HG03558 (cell line): ENCODE results near the gene RNU1-4.
"Not testable (repeated sequence)": the region's sequence is repeated elsewhere in the genome, so short reads cannot be mapped to it uniquely, and the experiment has no call there.

Experiments
- ATAC-seq: cut with Tn5 transposase; IDR thresholded peaks from one replicate; pipeline ENCODE4 v1.9.1; 2021; ENCODE audit warnings: moderate number of reproducible peaks; ENCODE audit not compliant: unreplicated experiment; ENCODE audit errors: extremely low read depth

RNU1-4 gene

GRCh38 chr1:16764820-16765655, 24.7 kb downstream of the RNU1-4 start:
- ATAC-seq: not testable (repeated sequence)

- not testable (repeated sequence) for ATAC-seq
Measured at GRCh38 chr1:16765731-16766605, 25.7 kb downstream of the RNU1-4 start.

DNA sequence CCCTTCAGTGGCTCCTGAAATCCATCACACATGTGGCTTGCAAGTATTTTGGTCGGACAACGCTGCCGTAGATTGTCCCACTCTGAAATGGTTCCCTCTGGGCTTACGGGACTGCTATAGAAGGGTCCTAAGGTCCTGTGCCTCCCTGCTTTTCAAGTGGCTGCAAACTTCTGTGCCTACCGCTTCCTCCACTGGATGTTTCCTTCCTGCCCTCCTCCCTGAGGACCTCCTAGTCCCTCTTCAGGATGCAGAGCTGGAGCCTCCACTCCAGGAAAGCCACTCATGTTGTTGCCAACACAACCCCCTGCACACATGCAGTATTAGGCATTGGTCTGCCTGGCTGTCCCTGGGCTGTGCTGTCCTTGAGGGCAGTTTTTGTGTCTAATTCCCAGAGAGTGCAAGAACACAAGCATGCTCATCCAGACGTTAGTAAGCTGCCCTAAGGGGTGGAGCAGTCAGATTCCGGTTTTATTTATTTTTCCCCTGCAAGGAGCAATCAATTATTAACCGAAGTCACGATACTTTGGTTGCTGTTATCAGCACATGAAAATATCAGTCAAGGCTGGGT, 26.5 kb downstream of the RNU1-4 start:
- not testable (repeated sequence) for ATAC-seq

DNA sequence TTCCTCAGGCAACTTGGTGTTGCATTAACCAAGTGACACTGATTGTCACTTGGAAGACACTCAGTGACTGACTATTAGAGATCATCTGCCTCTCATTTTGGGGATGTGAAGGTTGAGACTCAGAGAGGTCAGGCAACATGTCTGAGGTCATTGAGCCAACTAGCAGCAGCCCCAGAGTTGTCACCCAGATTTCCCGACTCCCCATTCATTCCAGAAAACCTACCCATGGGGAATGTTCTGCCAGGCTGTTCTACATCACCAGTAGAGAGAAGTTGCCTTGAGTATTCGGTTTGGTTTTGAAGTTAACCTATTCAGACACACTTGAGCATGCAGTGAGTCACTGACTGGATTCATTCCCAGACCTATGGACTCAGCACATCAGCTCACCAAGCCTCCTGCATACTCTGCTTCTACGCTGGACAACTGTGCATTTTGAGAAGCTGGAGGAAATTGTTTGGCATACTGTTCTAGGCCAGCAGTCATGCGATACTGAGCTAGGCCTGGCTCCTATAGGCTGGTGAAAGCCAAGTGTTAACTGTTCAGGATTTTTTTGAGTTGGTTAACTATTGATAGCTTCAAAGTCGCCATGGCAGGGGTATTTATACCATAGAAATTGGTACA, 29.9 kb downstream of the RNU1-4 start:
- not testable (repeated sequence) for ATAC-seq

- not testable (repeated sequence) for ATAC-seq
Measured at GRCh38 chr1:16770896-16771446, 30.7 kb downstream of the RNU1-4 start.

DNA sequence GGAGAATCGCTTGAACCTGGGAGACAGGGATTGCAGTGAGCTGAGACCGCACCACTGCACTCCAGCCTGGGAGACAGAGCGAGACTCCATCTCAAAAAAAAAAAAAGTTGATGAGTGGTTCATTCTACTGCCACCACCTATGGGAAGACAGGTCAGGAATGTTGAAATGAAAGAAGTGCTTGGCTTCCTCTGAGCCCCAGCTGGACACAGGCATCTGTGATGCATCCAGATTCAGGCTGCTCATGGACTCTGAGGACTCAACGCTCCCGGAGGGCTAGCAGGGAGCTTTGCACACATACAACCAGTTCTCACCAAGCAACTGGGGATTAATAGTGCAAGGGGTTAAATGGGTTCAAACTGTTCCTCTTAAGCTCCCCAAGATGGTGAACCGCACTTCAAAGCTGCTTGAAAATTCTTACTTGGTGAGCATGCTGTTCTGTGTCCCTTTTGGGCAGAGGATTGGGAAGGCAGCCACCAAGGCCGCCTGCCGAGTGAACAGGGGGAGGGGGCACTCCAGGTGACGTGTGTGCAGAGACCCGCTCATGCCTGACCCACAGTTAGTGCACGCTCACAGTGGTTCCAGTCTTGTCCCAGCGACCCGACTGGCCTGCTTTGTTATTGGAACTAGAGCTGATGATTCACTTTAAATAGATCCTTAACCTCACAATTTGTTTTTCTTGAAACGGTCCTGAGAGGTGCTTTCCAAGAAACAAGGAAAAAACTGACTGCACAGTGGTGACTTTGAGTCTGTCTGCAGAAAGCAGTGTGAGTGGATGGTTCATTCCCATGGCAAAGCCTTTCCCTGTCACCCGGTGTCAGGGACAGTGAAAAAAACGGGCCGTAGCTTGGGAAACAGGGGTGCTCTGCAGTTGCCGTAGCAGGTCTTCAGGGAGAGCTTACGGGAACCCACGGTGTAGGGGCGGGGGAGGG, 32.2 kb downstream of the RNU1-4 start:
- not testable (repeated sequence) for ATAC-seq

GRCh38 chr1:16773205-16773596, 32.9 kb downstream of the RNU1-4 start:
- ATAC-seq: not testable (repeated sequence)

DNA sequence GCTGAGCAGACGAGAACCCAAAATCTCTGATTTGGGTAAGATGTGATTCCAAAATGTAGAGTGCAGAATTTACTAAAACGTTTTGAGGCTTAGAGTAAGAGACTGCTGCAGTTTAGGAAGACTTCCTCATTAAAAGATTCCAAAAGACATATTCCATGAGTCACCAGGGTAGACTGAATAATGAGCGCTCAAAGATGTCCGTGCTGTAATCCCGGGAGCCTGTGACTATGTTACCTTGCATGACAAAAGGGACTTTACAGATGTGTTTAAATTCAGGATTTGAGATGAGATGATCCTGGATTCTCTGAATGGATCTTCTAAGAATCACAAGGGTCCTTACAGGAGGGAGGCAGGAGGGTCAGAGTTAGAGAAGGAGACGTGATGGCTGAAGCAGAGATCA, 33.4 kb downstream of the RNU1-4 start:
- ATAC-seq: not testable (repeated sequence)

GRCh38 chr1:16774773-16775172, 34.5 kb downstream of the RNU1-4 start:
- not testable (repeated sequence) for ATAC-seq

DNA sequence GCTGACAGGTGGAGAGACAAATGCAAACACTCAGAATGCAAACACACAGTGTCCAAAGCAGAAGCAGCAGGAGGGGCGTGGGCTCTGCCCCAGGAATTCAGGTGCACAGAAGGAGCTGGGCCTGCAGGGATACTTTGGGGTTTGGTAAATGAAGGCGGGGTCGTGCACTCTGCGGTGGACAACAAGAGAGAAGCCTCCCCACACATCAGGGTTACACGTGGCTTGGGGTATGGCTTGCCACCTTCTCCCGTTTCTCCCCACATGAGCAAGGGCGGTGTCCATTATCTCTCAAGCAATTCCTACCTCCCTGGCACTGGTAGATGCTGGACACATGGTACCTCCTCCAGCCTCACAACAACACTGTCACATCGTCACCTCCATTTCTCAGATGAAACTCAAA, 35.0 kb downstream of the RNU1-4 start:
- ATAC-seq: not testable (repeated sequence)

- not testable (repeated sequence) for ATAC-seq
Measured at GRCh38 chr1:16776248-16776647, 35.9 kb downstream of the RNU1-4 start.

- ATAC-seq: not testable (repeated sequence)
Measured at GRCh38 chr1:16776835-16777234, 36.5 kb downstream of the RNU1-4 start.

- not testable (repeated sequence) for ATAC-seq
Measured at GRCh38 chr1:16777821-16778220, 37.5 kb downstream of the RNU1-4 start.

GRCh38 chr1:16779525-16779924, 39.2 kb downstream of the RNU1-4 start:
- ATAC-seq: not testable (repeated sequence)

GRCh38 chr1:16781033-16781432, 40.7 kb downstream of the RNU1-4 start:
- not testable (repeated sequence) for ATAC-seq

DNA sequence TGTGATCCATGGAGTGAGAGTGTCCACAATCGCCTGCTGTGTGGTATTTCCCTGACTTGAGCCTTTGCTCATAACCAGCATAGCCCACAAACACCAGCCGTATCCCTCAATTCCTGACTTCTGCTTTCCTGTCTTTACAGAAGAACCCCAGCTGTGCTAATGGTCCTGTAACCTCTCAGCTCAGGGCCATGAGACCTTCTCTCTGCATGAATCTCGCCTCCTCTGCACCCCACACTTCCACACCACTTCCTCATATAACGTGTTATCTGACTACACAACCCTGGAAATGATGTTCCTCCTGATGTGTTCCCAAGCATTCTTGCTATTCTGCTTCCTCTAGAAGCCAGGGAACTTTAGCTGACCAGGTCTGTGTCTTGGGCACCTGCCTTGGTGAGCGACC, 41.3 kb downstream of the RNU1-4 start:
- not testable (repeated sequence) for ATAC-seq

- not testable (repeated sequence) for ATAC-seq
Measured at GRCh38 chr1:16784955-16785354, 44.6 kb downstream of the RNU1-4 start.

DNA sequence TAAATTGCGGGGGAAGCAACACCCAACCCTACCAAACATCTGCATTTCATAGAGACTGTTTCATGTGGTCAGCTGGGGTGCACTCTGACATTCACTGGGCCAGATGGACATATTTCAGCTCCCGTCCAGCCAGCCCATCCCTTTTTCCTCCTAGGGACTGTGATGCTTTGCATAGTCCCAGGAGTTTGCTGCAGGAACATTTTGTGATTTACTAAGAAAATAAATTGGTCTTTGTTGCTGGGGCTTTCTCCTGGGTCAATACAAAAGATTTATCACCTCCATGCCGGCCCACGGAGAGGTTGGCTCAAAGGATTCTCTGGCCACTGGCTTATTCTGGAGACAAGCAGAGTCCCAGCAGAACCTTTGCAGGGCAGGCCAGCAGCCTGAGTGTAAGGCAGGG, 46.0 kb downstream of the RNU1-4 start:
- not testable (repeated sequence) for ATAC-seq

- not testable (repeated sequence) for ATAC-seq
Measured at GRCh38 chr1:16787175-16787574, 46.9 kb downstream of the RNU1-4 start.
